WTC11 (cell line): ENCODE data around the gene WFDC1. TPM values are rescaled to one million over a fixed set of nuclear protein-coding genes. Genes with fewer than 3 reads are reported as not detected.

Source experiments
- ATAC-seq: fragments of 200-7000 bp; cut with Tn5 transposase; 2 replicates; pipeline ENCODE4 v1.10.0; 2021; ENCODE audit warnings: mild to moderate bottlenecking, moderate library complexity
- CTCF ChIA-PET: fragments of 300-600 bp; sonication (Branson Sonifier 250); formaldehyde crosslinking; loops from one replicate; lab custom pipeline; 2021; ENCODE audit warnings: antibody characterized with exemption; lab: Charles Lee
- POLR2A ChIA-PET: fragments of 350-600 bp; sonication (Branson Sonifier 250); formaldehyde crosslinking; loops from one replicate; lab custom pipeline; 2021; ENCODE audit warnings: antibody characterized with exemption; lab: Charles Lee
- DNase-seq: peaks from one replicate; pipeline ENCODE4 v3.0.0; 2021; ENCODE audit warnings: low spot score
- H3K27ac Mint-ChIP-seq: 2 replicates; pipeline ENCODE4 v1.8.0; 2021; ENCODE audit warnings: mixed read lengths
- H3K27me3 Mint-ChIP-seq: 2 replicates; pipeline ENCODE4 v1.8.0; 2021; ENCODE audit warnings: low read depth, mild to moderate bottlenecking, moderate library complexity, mixed read lengths
- H3K36me3 Mint-ChIP-seq: 2 replicates; pipeline ENCODE4 v1.8.0; 2021; ENCODE audit warnings: mixed read lengths
- H3K4me1 Mint-ChIP-seq: 2 replicates; pipeline ENCODE4 v1.8.0; 2022; ENCODE audit warnings: mixed read lengths
- H3K4me3 Mint-ChIP-seq: 2 replicates; pipeline ENCODE4 v1.8.0; 2021; ENCODE audit warnings: mild to moderate bottlenecking, moderate library complexity, mixed read lengths
- H3K9me3 Mint-ChIP-seq: 2 replicates; pipeline ENCODE4 v1.8.0; 2021; ENCODE audit warnings: mixed read lengths
- CREM ChIP-seq: sonication (generic); formaldehyde crosslinking; IDR thresholded peaks from 2 replicates; pipeline ENCODE4 v1.8.1; 2022; ENCODE audit warnings: mild to moderate bottlenecking, missing genetic modification reagents, moderate library complexity
- FOXJ3 ChIP-seq: sonication (generic); formaldehyde crosslinking; IDR thresholded peaks from 2 replicates; pipeline ENCODE4 v1.9.0; 2021; ENCODE audit warnings: missing genetic modification reagents, mild to moderate bottlenecking, borderline replicate concordance
- GRHL2 ChIP-seq: fragments of 250-450 bp; sonication (Bioruptor Pico); IDR thresholded peaks from 2 replicates; pipeline ENCODE4 v1.8.0; 2022; ENCODE audit warnings: mild to moderate bottlenecking, moderate library complexity; ENCODE audit not compliant: insufficient replicate concordance, severe bottlenecking
- MYBL2 ChIP-seq: sonication (generic); formaldehyde crosslinking; IDR thresholded peaks from 2 replicates; pipeline ENCODE4 v1.8.1; 2023; ENCODE audit warnings: mild to moderate bottlenecking, moderate library complexity, missing genetic modification reagents
- NFATC4 ChIP-seq: fragments of 250-450 bp; sonication (Bioruptor Pico); IDR thresholded peaks from 2 replicates; pipeline ENCODE4 v1.9.0; 2021; ENCODE audit warnings: mild to moderate bottlenecking
- NFE2L1 ChIP-seq: sonication (generic); formaldehyde crosslinking; IDR thresholded peaks from 2 replicates; pipeline ENCODE4 v1.8.1; 2023; ENCODE audit warnings: missing genetic modification reagents
- RELA ChIP-seq: sonication (generic); formaldehyde crosslinking; IDR thresholded peaks from 2 replicates; pipeline ENCODE4 v1.8.1; 2022; ENCODE audit warnings: missing genetic modification reagents, mild to moderate bottlenecking, borderline replicate concordance
- ZNF121 ChIP-seq: sonication (generic); formaldehyde crosslinking; IDR thresholded peaks from 2 replicates; pipeline ENCODE4 v1.8.0; 2023; ENCODE audit warnings: missing genetic modification reagents
- ZNF219 ChIP-seq: sonication (generic); formaldehyde crosslinking; IDR thresholded peaks from 2 replicates; pipeline ENCODE4 v1.8.0; 2023; ENCODE audit warnings: missing genetic modification reagents, mild to moderate bottlenecking, borderline replicate concordance
- ZNF232 ChIP-seq: sonication (generic); formaldehyde crosslinking; IDR thresholded peaks from 2 replicates; pipeline ENCODE4 v1.8.0; 2022; ENCODE audit warnings: mild to moderate bottlenecking, missing genetic modification reagents
- ZNF423 ChIP-seq: fragments of 250-450 bp; sonication (Bioruptor Pico); IDR thresholded peaks from 2 replicates; pipeline ENCODE4 v2.1.2; 2022; ENCODE audit warnings: mild to moderate bottlenecking, moderate library complexity
- ZNF532 ChIP-seq: fragments of 250-450 bp; sonication (Bioruptor Pico); IDR thresholded peaks from 2 replicates; pipeline ENCODE4 v1.9.0; 2021; ENCODE audit warnings: mild to moderate bottlenecking, borderline replicate concordance
- total RNA-seq: library from RNA; stranded (reverse); gene quantifications from 3 replicates; pipeline ENCODE4 v1.2.3, GENCODE V29; 2021
- TF ChIP-seq, protein P1 (sequence below): sonication (generic); formaldehyde crosslinking; IDR thresholded peaks from 2 replicates; pipeline ENCODE4 v1.8.1; 2023; ENCODE audit warnings: mild to moderate bottlenecking, moderate library complexity, missing genetic modification reagents
- TF ChIP-seq, protein P2 (sequence below): sonication (generic); formaldehyde crosslinking; IDR thresholded peaks from 2 replicates; pipeline ENCODE4 v1.8.1; 2023; ENCODE audit warnings: mild to moderate bottlenecking, missing genetic modification reagents, borderline replicate concordance
- TF ChIP-seq, protein P3 (sequence below): sonication (generic); formaldehyde crosslinking; IDR thresholded peaks from 2 replicates; pipeline ENCODE4 v1.8.1; 2022; ENCODE audit warnings: low read depth, mild to moderate bottlenecking, moderate library complexity, missing genetic modification reagents, borderline replicate concordance
- TF ChIP-seq, protein P4 (sequence below): fragments of 250-450 bp; sonication (Bioruptor Pico); IDR thresholded peaks from 2 replicates; pipeline ENCODE4 v1.8.0; 2021; ENCODE audit warnings: mild to moderate bottlenecking
- TF ChIP-seq, protein P5 (sequence below): sonication (generic); formaldehyde crosslinking; IDR thresholded peaks from 2 replicates; pipeline ENCODE4 v1.8.0; 2022; ENCODE audit warnings: mild to moderate bottlenecking, missing genetic modification reagents
- TF ChIP-seq, protein P6 (sequence below): fragments of 200-600 bp; IDR thresholded peaks from 2 replicates; pipeline ENCODE4 v1.8.0; 2022; ENCODE audit warnings: antibody characterized with exemption
- TF ChIP-seq, protein P7 (sequence below): fragments of 250-450 bp; sonication (Bioruptor Pico); IDR thresholded peaks from 2 replicates; pipeline ENCODE4 v2.1.2; 2022; ENCODE audit warnings: mild to moderate bottlenecking, moderate library complexity

The WFDC1 gene
- total RNA-seq, 1 experiment from 2014 or later = 0.50 TPM

GRCh38 chr16:84341528-84342295, 47.0 kb downstream of the WFDC1 start:
- Mint-ChIP-seq H3K27me3 (no peaks in the 10 kb centered on the region), H3K36me3 (no peaks in the 10 kb centered on the region; the same call in 1 of the 2 replicates), H3K4me1 (no peaks in the 10 kb centered on the region)
- no peak for DNase-seq
- TF ChIP-seq ZNF232 (CRISPR knock-in tag) (no peak), NFE2L1 (CRISPR knock-in tag) (no peak), ZNF532 (CRISPR knock-in tag) (no peak), FOXJ3 (CRISPR knock-in tag) (no peak), CREM (CRISPR knock-in tag) (no peak), GRHL2 (no peak), ZNF121 (CRISPR knock-in tag) (no peak), NFATC4 (CRISPR knock-in tag) (no peak), RELA (CRISPR knock-in tag) (no peak), ZNF219 (CRISPR knock-in tag) (no peak), ZNF423 (CRISPR knock-in tag) (no peak), MYBL2 (no peak)
- TF ChIP-seq, protein P1, sequence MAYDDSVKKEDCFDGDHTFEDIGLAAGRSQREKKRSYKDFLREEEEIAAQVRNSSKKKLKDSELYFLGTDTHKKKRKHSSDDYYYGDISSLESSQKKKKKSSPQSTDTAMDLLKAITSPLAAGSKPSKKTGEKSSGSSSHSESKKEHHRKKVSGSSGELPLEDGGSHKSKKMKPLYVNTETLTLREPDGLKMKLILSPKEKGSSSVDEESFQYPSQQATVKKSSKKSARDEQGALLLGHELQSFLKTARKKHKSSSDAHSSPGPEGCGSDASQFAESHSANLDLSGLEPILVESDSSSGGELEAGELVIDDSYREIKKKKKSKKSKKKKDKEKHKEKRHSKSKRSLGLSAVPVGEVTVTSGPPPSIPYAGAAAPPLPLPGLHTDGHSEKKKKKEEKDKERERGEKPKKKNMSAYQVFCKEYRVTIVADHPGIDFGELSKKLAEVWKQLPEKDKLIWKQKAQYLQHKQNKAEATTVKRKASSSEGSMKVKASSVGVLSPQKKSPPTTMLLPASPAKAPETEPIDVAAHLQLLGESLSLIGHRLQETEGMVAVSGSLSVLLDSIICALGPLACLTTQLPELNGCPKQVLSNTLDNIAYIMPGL = no peak
- TF ChIP-seq, protein P2, sequence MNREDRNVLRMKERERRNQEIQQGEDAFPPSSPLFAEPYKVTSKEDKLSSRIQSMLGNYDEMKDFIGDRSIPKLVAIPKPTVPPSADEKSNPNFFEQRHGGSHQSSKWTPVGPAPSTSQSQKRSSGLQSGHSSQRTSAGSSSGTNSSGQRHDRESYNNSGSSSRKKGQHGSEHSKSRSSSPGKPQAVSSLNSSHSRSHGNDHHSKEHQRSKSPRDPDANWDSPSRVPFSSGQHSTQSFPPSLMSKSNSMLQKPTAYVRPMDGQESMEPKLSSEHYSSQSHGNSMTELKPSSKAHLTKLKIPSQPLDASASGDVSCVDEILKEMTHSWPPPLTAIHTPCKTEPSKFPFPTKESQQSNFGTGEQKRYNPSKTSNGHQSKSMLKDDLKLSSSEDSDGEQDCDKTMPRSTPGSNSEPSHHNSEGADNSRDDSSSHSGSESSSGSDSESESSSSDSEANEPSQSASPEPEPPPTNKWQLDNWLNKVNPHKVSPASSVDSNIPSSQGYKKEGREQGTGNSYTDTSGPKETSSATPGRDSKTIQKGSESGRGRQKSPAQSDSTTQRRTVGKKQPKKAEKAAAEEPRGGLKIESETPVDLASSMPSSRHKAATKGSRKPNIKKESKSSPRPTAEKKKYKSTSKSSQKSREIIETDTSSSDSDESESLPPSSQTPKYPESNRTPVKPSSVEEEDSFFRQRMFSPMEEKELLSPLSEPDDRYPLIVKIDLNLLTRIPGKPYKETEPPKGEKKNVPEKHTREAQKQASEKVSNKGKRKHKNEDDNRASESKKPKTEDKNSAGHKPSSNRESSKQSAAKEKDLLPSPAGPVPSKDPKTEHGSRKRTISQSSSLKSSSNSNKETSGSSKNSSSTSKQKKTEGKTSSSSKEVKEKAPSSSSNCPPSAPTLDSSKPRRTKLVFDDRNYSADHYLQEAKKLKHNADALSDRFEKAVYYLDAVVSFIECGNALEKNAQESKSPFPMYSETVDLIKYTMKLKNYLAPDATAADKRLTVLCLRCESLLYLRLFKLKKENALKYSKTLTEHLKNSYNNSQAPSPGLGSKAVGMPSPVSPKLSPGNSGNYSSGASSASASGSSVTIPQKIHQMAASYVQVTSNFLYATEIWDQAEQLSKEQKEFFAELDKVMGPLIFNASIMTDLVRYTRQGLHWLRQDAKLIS (CRISPR knock-in tag) = no peak
- TF ChIP-seq, protein P3, sequence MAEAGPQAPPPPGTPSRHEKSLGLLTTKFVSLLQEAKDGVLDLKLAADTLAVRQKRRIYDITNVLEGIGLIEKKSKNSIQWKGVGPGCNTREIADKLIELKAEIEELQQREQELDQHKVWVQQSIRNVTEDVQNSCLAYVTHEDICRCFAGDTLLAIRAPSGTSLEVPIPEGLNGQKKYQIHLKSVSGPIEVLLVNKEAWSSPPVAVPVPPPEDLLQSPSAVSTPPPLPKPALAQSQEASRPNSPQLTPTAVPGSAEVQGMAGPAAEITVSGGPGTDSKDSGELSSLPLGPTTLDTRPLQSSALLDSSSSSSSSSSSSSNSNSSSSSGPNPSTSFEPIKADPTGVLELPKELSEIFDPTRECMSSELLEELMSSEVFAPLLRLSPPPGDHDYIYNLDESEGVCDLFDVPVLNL (CRISPR knock-in tag) = no peak
- TF ChIP-seq, protein P4, sequence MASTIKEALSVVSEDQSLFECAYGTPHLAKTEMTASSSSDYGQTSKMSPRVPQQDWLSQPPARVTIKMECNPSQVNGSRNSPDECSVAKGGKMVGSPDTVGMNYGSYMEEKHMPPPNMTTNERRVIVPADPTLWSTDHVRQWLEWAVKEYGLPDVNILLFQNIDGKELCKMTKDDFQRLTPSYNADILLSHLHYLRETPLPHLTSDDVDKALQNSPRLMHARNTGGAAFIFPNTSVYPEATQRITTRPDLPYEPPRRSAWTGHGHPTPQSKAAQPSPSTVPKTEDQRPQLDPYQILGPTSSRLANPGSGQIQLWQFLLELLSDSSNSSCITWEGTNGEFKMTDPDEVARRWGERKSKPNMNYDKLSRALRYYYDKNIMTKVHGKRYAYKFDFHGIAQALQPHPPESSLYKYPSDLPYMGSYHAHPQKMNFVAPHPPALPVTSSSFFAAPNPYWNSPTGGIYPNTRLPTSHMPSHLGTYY (CRISPR knock-in tag) = no peak
- TF ChIP-seq, protein P5, sequence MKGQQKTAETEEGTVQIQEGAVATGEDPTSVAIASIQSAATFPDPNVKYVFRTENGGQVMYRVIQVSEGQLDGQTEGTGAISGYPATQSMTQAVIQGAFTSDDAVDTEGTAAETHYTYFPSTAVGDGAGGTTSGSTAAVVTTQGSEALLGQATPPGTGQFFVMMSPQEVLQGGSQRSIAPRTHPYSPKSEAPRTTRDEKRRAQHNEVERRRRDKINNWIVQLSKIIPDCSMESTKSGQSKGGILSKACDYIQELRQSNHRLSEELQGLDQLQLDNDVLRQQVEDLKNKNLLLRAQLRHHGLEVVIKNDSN (CRISPR knock-in tag) = no peak
- TF ChIP-seq, protein P6, sequence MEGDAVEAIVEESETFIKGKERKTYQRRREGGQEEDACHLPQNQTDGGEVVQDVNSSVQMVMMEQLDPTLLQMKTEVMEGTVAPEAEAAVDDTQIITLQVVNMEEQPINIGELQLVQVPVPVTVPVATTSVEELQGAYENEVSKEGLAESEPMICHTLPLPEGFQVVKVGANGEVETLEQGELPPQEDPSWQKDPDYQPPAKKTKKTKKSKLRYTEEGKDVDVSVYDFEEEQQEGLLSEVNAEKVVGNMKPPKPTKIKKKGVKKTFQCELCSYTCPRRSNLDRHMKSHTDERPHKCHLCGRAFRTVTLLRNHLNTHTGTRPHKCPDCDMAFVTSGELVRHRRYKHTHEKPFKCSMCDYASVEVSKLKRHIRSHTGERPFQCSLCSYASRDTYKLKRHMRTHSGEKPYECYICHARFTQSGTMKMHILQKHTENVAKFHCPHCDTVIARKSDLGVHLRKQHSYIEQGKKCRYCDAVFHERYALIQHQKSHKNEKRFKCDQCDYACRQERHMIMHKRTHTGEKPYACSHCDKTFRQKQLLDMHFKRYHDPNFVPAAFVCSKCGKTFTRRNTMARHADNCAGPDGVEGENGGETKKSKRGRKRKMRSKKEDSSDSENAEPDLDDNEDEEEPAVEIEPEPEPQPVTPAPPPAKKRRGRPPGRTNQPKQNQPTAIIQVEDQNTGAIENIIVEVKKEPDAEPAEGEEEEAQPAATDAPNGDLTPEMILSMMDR = no peak
- TF ChIP-seq, protein P7, sequence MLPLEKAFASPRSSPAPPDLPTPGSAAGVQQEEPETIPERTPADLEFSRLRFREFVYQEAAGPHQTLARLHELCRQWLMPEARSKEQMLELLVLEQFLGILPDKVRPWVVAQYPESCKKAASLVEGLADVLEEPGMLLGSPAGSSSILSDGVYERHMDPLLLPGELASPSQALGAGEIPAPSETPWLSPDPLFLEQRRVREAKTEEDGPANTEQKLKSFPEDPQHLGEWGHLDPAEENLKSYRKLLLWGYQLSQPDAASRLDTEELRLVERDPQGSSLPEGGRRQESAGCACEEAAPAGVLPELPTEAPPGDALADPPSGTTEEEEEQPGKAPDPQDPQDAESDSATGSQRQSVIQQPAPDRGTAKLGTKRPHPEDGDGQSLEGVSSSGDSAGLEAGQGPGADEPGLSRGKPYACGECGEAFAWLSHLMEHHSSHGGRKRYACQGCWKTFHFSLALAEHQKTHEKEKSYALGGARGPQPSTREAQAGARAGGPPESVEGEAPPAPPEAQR (CRISPR knock-in tag) = no peak
- TF ChIP-seq, all 79 proteins: peak for 0
- Mint-ChIP-seq H3K27ac (no peak overlapping the region), H3K4me3 (no peak overlapping the region), H3K9me3 (peaks cover 8% of the 10 kb centered on the region)
- no peak for ATAC-seq
- ChIA-PET CTCF (no interaction called here), POLR2A (no interaction called here)
